Panc1 (cell line): ENCODE data around the gene MOSMO. TPM values are rescaled to one million over a fixed set of nuclear protein-coding genes. Genes with fewer than 3 reads are reported as not detected.

Experiments used
- ATAC-seq: fragments of 200-7000 bp; cut with Tn5 transposase; 2 replicates; pipeline ENCODE4 v1.9.1; 2020; ENCODE audit warnings: mild to moderate bottlenecking, moderate library complexity
- BruUV-seq: library from RNA; stranded (reverse); fragments of 400-500 nt; replicated peaks from 2 replicates; lab custom pipeline; 2021; lab: Mats Ljungman, UMichigan
- CTCF ChIA-PET: fragments of 300-600 bp; sonication (Branson Sonifier 250); formaldehyde crosslinking; loops from one replicate; lab custom pipeline; 2022; ENCODE audit warnings: antibody characterized with exemption; lab: Charles Lee
- POLR2A ChIA-PET: fragments of 300-600 bp; sonication (Branson Sonifier 250); formaldehyde crosslinking; loops from one replicate; lab custom pipeline; 2022; ENCODE audit warnings: antibody characterized with exemption; lab: Charles Lee
- DNase-seq: peaks from one replicate; pipeline ENCODE4 v3.0.0-alpha.2; 2010; ENCODE audit warnings: low read depth, low spot score
- H3K27ac ChIP-seq: 2 replicates; pipeline ENCODE4 v1.5.1; 2011; ENCODE audit warnings: mild to moderate bottlenecking, low read length, inconsistent platforms
- H3K27me3 ChIP-seq: fragments of 200-500 bp; sonication (Bioruptor generic); 2 replicates; pipeline ENCODE4 v1.6.0; 2014; ENCODE audit warnings: low read length, inconsistent platforms; ENCODE audit not compliant: control insufficient read depth, insufficient read depth
- H3K36me3 ChIP-seq: fragments of 200-500 bp; sonication (Bioruptor generic); 2 replicates; pipeline ENCODE4 v1.5.1; 2014; ENCODE audit warnings: inconsistent platforms, mild to moderate bottlenecking, low read length, moderate library complexity; ENCODE audit not compliant: control insufficient read depth, insufficient read depth
- H3K4me1 ChIP-seq: 2 replicates; pipeline ENCODE4 v1.5.1; 2011; ENCODE audit warnings: inconsistent platforms, mild to moderate bottlenecking, low read length, moderate library complexity; ENCODE audit not compliant: control insufficient read depth, insufficient read depth
- H3K4me3 ChIP-seq, 2 experiments: 2 replicates each; pipeline ENCODE4 v1.5.1; 2011 to 2012; ENCODE audit warnings: low read depth in 2 of 2, low read length in 2 of 2, mild to moderate bottlenecking in 2 of 2, inconsistent platforms in 1 of 2, moderate library complexity in 1 of 2
- H3K9me3 ChIP-seq: fragments of 200-500 bp; sonication (Bioruptor generic); 2 replicates; pipeline ENCODE4 v1.5.1; 2014; ENCODE audit warnings: low read depth, mild to moderate bottlenecking, inconsistent platforms, low read length, moderate library complexity; ENCODE audit not compliant: control insufficient read depth, insufficient read depth
- POLR2AphosphoS5 ChIP-seq: IDR thresholded peaks from 2 replicates; pipeline ENCODE4 v1.6.1; 2012; ENCODE audit warnings: mild to moderate bottlenecking, low read depth, low read length, moderate library complexity
- SIN3A ChIP-seq: IDR thresholded peaks from 2 replicates; pipeline ENCODE4 v1.6.1; 2012; ENCODE audit warnings: low read depth, mild to moderate bottlenecking, low read length, moderate library complexity, borderline replicate concordance; ENCODE audit not compliant: insufficient read depth
- TCF7L2 ChIP-seq: IDR thresholded peaks from 2 replicates; pipeline ENCODE4 v1.6.1; 2011; ENCODE audit warnings: mild to moderate bottlenecking, low read depth, low read length, inconsistent platforms
- in situ Hi-C: cut with HindIII; loops from 2 replicates; pipeline ENCODE4 v1.10.0; 2016; ENCODE audit warnings: low sequenced_read_pairs, low pct_unique_long_range_greater_than_20kb
- intact Hi-C: fragments of 100-400 bp; cut with micrococcal nuclease; formaldehyde crosslinking; loops from one replicate; pipeline ENCODE4 v1.10.0; 2022; ENCODE audit not compliant: unreplicated experiment
- total RNA-seq: library from RNA; stranded (reverse); gene quantifications from one replicate; pipeline ENCODE4 v1.2.1, GENCODE V29; 2021; ENCODE audit not compliant: unreplicated experiment
- TF ChIP-seq, protein P1 (sequence below), 2 experiments: IDR thresholded peaks; 2 replicates each; pipeline ENCODE4 v1.6.1; 2011 to 2012; ENCODE audit warnings: low read depth in 2 of 2, control low read depth in 1 of 2, low read length in 1 of 2, mild to moderate bottlenecking in 1 of 2, moderate library complexity in 1 of 2; ENCODE audit not compliant: insufficient read depth in 1 of 2
- TF ChIP-seq, protein P2 (sequence below): fragments of 450-650 bp; IDR thresholded peaks from 2 replicates; pipeline ENCODE4 v1.5.1; 2017; ENCODE audit warnings: mild to moderate bottlenecking

The MOSMO gene
- total RNA-seq, 1 experiment from 2014 or later = 20.6 TPM

DNA sequence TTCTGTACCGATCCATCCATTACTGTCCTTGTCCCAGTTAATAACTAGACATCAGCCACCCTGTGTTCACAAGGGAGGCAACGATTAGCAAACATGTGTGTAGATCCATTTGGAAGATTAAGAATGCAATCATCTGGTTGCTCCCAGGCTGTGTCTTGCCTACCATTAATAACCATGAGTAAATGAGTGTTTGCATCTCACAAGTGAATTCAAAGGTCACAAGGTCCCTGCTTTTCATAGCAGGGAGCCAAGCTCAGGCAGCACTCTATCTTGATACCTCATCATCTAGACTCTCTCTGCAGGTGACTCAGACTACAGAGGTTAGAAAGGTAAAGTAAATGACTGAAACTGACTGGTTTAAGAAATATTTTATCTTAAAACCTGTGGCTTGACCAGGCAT is 109.7 kb downstream of the MOSMO start:
- CTCF ChIA-PET = no interaction called here
- ATAC-seq (no peak), DNase-seq (no peak)
- intact Hi-C loops (no loop called here), in situ Hi-C loops (no loop called here)
- H3K27me3 ChIP-seq = no peaks in the 10 kb centered on the region
- no peak overlapping the region for H3K4me3 ChIP-seq
- H3K36me3 ChIP-seq = no peaks in the 10 kb centered on the region
- no peak overlapping the region for H3K27ac ChIP-seq
- no peaks in the 10 kb centered on the region for H3K4me1 ChIP-seq
- POLR2A ChIA-PET = no interaction called here
- H3K9me3 ChIP-seq = no peaks in the 10 kb centered on the region
- no peak for TF ChIP-seq SIN3A
- TF ChIP-seq, protein P1, sequence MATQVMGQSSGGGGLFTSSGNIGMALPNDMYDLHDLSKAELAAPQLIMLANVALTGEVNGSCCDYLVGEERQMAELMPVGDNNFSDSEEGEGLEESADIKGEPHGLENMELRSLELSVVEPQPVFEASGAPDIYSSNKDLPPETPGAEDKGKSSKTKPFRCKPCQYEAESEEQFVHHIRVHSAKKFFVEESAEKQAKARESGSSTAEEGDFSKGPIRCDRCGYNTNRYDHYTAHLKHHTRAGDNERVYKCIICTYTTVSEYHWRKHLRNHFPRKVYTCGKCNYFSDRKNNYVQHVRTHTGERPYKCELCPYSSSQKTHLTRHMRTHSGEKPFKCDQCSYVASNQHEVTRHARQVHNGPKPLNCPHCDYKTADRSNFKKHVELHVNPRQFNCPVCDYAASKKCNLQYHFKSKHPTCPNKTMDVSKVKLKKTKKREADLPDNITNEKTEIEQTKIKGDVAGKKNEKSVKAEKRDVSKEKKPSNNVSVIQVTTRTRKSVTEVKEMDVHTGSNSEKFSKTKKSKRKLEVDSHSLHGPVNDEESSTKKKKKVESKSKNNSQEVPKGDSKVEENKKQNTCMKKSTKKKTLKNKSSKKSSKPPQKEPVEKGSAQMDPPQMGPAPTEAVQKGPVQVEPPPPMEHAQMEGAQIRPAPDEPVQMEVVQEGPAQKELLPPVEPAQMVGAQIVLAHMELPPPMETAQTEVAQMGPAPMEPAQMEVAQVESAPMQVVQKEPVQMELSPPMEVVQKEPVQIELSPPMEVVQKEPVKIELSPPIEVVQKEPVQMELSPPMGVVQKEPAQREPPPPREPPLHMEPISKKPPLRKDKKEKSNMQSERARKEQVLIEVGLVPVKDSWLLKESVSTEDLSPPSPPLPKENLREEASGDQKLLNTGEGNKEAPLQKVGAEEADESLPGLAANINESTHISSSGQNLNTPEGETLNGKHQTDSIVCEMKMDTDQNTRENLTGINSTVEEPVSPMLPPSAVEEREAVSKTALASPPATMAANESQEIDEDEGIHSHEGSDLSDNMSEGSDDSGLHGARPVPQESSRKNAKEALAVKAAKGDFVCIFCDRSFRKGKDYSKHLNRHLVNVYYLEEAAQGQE (IDR thresholded peaks at IDR 0.05; ENCODE audit: insufficient read depth in 1 of 2, low read depth in 2 of 2, low read length in 1 of 2) = no peak
- TF ChIP-seq, protein P2, sequence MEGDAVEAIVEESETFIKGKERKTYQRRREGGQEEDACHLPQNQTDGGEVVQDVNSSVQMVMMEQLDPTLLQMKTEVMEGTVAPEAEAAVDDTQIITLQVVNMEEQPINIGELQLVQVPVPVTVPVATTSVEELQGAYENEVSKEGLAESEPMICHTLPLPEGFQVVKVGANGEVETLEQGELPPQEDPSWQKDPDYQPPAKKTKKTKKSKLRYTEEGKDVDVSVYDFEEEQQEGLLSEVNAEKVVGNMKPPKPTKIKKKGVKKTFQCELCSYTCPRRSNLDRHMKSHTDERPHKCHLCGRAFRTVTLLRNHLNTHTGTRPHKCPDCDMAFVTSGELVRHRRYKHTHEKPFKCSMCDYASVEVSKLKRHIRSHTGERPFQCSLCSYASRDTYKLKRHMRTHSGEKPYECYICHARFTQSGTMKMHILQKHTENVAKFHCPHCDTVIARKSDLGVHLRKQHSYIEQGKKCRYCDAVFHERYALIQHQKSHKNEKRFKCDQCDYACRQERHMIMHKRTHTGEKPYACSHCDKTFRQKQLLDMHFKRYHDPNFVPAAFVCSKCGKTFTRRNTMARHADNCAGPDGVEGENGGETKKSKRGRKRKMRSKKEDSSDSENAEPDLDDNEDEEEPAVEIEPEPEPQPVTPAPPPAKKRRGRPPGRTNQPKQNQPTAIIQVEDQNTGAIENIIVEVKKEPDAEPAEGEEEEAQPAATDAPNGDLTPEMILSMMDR = no peak
- TF ChIP-seq POLR2AphosphoS5 = no peak
- no peak for TF ChIP-seq TCF7L2
- BruUV-seq = no TSS peak

DNA sequence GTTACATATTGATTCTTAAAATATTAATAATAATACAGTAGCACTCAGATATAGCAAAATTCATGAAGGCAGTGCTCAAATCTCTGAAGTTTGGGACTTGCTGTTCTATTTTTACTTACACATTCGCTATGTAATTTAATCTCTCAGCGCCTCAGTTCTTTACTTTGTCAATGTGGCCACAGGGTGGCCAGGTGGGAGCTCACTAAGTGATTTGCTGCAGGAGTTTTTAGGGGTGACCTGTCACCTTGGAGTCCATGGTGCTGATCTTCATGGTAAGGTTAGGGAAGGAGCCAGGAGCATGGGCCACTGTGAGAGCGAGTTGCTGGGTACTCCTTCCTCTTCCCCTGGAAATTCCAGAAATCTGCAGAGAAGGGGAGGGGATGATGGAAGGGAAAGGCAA is 112.5 kb downstream of the MOSMO start:
- in situ Hi-C loops = no loop called here
- H3K4me1 ChIP-seq = no peaks in the 10 kb centered on the region
- H3K9me3 ChIP-seq = no peaks in the 10 kb centered on the region
- H3K27me3 ChIP-seq = no peaks in the 10 kb centered on the region
- no peak overlapping the region for H3K4me3 ChIP-seq
- no peaks in the 10 kb centered on the region for H3K36me3 ChIP-seq
- DNase-seq (no peak), ATAC-seq (no peak)
- TF ChIP-seq TCF7L2 (no peak), SIN3A (no peak), POLR2AphosphoS5 (no peak)
- TF ChIP-seq, protein P2 = no peak
- TF ChIP-seq, protein P1 (IDR thresholded peaks at IDR 0.05; ENCODE audit: insufficient read depth in 1 of 2, low read depth in 2 of 2, low read length in 1 of 2) = peak in 1 of 2 experiments; percentile 41; a peak in 1 of 4 replicates
- BruUV-seq = no TSS peak
- ChIA-PET POLR2A (no interaction called here), CTCF (no interaction called here)
- H3K27ac ChIP-seq = no peak overlapping the region
- intact Hi-C loops = no loop called here
